Fibroblast of peridontal ligament (primary cell): ENCODE measurements around the gene TRAF3IP3.

ENCODE experiments used
- DNase-seq: peaks from one replicate; pipeline ENCODE4 v3.0.0-alpha.2; 2010; ENCODE audit errors: extremely low read depth

Gene TRAF3IP3

GRCh38 chr1:209802117-209802779 is 46.4 kb downstream of the TRAF3IP3 start:
- DNase-seq: no peak

DNA sequence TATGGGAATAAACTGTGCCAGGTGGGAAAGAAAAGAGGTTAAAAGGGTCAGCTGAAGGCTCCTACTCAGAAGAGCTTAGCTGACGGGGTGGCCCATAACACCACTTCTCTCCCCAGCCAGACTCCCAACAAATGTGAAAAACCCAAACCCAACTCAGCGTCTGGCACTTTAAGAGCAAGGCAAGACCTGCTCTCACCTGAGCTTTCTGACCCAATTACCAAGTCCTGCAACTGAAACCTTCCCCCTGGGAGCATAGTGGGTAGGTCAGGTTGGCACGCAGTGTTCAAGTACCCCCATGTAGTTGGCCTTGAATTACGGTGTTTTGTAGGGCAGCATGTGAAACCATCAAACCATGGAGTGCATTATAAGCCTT is 46.9 kb downstream of the TRAF3IP3 start:
- no peak for DNase-seq

GRCh38 chr1:209803568-209803967 is 47.7 kb downstream of the TRAF3IP3 start:
- DNase-seq: no peak

DNA sequence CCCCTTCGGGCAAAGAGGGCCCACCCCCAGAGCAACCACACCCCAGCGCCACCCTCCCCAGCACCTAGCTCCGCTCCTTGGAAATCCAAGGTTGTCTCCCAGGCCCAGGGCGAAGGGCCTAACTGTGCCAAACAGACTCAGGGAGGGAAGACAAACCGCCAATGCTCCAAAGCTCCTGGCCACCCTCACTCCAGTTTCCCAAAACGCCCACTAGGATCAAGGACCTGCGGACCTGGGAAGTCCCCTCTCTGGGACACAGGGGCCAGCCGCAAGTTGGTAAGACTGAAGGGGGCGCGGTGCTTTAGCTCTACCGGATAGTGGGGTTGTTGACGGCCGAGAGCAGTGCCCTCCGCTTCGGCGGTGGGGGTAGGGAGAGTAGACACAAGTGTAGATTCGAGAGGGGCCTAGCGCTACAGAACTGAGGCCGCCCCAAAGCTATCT is 49.5 kb downstream of the TRAF3IP3 start:
- DNase-seq: no peak

DNA sequence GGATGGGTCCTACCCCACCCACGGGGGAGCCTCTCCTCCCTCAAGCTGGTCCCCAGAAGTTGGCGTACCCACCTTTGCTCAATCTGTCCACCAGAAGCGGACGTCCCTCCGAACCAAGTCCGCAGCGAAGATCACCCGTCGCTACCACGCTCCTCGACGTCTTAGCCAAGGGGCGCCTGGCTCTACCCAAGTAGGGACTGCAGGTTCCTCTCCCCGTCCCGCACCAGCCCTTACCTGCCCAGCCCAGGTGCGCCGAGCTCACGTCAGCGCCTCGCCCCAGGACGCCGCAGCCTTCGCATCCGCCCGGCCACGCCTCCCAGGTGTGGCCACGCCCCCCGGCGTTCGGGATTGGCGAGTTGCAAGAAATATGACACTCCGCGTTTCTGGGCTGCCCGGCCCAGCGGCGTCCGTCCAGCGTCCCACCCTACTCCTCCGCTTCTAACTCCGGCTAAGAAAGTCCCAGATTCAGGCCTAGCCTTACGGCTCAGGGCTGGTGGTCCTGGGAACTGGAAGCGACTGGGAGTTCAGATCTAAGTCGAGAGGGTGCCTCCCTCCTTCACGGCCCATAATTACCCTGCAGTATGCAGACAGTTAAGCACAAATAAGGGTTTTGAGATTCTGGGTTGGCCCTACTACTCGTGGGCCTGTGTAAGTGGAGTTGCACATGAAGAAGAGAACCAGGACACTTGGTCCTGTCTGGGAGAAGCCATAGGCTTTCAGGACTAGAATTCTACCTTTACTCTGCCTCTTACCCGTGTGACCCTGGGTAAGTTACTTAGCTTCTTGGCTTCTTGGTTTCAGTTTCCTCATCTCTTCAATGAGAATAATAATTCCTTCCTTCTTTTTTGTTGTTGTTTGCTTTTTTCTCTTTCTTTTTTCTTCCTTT is 50.3 kb downstream of the TRAF3IP3 start, which contains the start of gene IRF6:
Gene IRF6, minus strand, starts transcription at position 268 of the 886 bp plus-strand sequence. CDS start 4,729 bp downstream, outside the sequence.
- peak; percentile 56 for DNase-seq

DNA sequence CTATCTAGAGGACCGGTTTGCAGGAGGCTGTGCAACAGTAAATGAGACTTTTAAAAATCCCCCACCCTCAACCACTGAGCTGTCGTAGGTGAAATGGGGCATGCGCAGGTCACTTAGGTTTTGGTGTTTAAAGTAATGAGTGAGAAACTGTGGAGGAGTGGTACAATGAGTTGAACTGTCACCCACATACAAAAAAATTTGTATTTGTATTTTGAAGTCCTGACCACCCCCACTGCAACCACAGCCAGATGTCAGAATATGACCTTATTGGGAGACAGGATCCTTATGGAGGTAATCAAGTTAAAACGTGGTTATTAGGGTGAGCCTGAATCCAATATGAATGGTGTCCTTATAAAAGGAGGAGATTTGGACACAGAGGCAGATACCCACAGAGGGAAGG is 51.7 kb downstream of the TRAF3IP3 start:
- DNase-seq: no peak

DNA sequence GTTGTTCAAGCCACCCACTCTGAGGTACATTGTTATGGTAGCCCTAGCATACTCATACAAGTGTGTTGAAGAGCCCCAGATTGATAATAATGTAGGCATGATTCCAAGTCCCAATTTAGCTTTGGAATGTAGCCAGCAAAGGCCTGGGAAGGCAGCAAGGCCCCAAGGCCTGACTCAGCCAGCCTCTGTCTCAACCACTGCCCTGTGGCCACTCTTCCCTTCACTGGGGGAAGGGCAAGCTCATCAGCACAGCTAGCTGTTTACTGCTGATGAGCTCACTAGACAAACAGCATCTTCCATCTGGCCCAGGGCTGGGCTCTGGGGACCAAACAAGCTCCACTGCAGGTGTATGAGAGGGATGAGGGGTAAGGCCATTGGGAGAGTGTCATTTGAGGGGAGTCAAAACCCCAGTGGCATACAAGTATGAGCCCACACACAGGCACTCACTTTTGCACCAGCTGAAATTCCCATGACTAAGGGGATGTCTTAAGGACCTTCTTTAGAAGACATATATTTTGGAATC is 52.3 kb downstream of the TRAF3IP3 start:
- peak; percentile 81 for DNase-seq

- no peak for DNase-seq
These were observed 53.8 kb downstream of the TRAF3IP3 start for GRCh38 chr1:209809611-209810010.

DNA sequence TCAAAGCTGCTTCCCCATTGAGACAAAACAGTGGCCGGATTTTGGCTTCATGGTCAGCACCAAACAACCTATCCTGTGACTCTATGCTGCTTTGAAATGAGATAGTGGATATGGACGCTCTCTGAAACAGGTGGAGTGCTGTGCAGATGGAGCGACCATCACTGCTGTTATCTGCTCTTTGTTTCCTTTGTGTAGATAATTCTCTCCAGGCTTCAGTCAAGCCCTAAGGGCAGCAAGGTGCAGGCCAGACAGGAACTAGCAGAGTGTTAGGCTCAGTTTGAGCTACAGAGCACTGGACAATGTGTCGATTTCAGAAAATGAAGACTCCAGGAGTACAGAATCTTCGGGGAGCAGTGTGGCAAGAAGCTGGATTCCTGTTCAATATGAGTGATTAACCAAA is 54.9 kb downstream of the TRAF3IP3 start:
- no peak for DNase-seq

DNA sequence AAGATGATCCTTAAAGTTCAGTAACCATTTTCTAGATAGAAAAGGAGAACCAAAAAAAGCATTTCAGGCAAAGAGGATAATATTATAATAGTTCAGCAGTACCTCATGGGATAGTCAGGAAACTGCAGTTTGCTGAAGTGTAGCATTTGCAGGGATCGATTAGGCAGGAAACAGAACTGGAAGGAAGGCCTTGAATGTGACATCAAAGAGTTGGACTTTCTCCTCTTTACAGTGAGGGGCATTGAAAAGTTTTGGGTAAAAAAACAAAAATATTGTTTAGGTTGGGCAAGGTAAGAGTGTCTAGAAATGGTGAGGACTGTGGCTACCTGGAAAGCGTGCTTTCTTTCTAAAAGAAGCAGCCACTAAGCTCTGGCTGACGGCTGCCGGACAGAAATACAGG is 58.0 kb downstream of the TRAF3IP3 start:
- no peak for DNase-seq

GRCh38 chr1:209815490-209815889 is 59.6 kb downstream of the TRAF3IP3 start:
- no peak for DNase-seq

DNA sequence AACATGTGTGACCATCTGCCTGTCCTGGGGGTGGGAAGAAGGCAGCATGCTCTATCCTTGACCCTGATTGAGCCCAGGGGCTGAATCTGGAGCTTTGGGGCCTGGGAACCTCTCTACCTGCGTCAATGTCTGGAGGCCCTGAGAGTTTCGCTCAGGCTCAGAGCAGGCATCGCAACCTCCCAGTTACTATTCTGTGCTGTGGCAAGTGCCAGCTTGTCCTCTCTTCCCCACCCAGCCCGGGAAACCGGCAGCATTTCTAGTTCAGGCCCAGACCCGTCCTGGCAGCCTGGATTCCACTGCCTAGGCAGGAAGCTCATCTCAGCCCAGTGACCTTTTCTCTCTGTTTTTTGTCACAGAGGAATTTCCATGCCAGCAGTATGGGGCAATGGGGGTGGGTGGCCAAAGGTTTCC is 60.1 kb downstream of the TRAF3IP3 start:
- DNase-seq: no peak

DNA sequence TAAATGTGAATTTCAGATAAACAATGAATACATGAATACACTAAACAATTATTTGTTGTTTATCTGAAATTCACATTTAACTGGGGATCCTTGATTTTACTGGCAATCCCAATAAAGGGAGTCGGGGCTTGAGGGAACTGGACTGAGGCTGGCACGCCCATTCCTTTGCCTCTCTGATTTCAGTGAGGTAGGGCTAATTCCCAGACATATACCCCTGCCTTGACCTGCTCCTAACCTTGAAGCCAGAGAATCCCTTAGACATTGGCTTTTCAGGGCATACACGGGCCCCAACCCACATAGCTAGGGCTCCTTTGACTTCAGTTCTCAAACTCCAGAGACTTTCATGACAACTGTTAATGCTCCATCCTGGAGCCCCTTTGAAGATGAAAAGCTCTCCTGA is 61.1 kb downstream of the TRAF3IP3 start:
- no peak for DNase-seq

- DNase-seq: no peak
These were observed 61.8 kb downstream of the TRAF3IP3 start for GRCh38 chr1:209817691-209818090.

DNA sequence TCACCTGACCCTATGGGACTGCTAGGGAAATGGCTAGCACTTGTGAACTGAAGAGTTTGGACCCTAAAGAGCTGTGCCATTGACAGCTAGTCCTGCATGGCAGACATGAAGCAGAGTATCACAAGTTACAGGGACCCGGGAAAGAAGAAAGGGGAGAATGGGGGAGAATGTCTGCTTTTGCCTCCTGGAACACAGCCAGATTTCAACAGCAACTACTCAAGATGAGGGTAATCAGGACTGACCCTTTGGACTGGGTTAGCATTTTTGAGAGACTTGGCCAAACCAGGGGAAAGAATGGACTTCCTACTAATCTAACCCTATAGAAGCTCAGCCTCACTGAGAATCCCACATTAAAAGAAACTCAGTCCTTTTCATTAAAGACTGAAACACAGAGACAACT is 63.2 kb downstream of the TRAF3IP3 start:
- no peak for DNase-seq

DNA sequence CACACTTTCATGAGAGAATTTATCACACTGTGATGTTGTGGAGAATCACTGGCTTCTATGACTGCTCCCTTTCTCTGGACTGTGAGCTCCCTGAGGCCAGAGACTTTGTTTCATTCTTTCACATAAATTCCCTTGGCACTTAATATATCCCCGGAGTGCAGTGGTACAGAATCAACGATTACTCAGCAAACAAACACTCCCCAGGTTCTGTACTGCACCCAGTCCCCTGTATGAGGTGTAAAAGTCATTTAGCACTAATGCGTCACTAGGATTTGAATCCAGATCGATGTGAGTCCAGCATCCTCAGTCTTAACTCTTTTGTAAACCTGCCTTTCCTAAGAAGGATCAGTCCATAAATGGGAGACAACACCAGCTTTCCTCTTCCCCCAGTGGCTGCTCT is 65.1 kb downstream of the TRAF3IP3 start:
- DNase-seq: no peak

DNA sequence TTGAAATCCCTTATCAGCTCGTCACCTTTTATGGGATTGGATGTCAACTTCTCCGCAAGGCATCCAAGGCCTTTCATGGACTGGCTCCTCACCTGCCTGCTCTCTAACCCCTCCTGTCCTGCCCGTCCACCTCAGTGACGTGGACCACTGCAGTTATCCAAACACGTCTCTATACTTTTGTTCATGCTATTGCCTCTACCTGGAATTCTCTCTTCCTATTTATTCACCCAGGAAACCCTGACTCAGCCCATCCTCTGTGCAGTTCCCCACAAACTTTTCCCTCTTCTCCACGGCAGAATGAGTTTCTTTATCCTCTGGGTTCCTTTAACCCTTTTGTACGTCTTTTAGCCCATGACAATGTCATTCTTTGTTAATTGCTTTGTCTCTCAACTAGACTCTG is 66.9 kb downstream of the TRAF3IP3 start:
- DNase-seq: no peak

- DNase-seq: peak; percentile 85
These were observed 67.5 kb downstream of the TRAF3IP3 start for GRCh38 chr1:209823143-209824041.

DNA sequence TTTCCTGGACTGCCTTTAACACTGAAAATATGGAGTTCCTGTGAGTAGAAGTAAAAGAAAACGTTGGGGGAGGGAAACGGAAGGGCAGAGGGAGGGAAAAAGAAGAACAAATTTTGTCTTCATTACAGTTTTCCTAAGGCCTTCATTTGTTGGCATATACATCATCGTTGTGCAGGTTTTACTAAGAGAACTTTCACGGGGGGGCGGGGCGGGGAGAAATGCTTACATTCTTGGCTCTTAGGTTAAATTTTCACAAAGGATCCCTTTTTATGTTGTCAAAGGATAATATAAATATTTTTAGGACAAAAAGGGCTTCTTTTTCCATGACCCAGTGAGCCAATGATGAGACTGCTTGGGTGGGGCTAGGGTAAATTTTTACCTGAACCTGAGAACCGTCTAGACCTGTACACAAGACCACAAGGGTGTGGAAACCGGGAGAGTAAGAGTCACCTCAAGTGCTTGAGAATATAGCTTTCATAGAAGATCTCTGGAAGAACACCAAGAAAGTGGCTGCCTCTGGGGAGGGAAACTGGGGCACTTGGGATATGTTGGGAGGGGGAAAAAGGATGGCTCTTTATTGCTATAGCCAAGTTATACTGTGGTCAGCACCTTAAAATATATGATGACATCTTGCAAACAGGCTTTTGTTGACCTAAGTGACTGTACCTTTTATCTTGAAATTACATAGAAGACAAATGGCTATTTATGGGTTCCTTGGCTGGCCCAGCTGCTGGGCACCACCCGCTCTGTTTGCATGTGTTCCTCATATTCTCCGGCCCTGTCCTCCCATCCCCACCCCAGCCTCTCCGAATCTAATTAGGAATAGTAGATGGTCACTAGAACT is 70.0 kb downstream of the TRAF3IP3 start:
- DNase-seq: no peak

DNA sequence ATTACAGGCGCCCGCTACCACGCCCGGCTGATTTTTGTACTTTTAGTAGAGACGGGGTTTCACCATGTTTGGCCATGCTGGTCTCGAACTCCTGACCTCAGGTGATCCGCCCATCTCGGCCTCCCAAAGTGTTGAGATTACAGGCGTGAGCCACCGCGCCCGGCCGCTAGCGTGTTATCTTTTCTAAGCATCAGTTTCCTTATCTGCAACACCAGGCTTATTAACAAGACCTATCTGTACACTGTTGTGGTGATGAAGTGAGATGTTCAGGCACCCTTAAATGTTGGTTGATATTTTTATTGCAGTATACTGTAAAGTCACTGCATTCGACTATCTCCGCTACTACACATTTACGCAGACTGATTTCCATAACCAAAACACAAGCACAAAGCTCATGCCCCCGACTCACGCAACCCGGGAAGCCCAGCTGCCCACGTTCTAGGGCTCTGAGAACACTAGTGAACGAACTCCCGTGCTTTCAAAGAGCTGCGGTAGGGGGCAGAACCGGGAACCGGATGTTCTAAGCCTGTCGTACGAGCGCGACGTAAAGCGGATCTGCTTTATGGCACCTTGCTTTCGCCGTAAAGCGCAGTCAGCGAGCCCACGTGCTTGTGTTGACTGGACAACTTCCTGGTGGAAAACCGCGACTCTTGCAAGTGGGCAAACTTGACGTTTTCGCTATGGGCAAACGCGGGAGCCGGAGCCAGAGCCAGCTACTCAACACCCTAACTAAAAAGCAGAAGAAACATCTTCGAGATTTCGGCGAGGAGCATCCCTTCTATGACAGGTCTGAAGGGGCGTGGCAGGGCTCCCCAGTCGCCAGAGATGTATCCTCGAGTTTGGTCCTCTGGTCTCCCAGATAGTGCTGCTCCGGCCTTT is 71.8 kb downstream of the TRAF3IP3 start, which contains the start of gene UTP25:
Gene UTP25, plus strand, starts transcription at position 589 of the 879 bp plus-strand sequence. Its CDS starts 92 bp downstream, at position 681.
- peak; percentile 97 for DNase-seq
